ENCODE results near the gene TAF11L9. TPM values are rescaled to one million over a fixed set of nuclear protein-coding genes. Genes with fewer than 3 reads are reported as not detected.
"Not testable (repeated sequence)": the region's sequence is repeated elsewhere in the genome, so short reads cannot be mapped to it uniquely, and the experiment has no call there.

TAF11L9 gene
- total RNA-seq, result not detected
- polyA plus RNA-seq (2013, experiment 1 of 2), result not detected
- not detected for polyA plus RNA-seq (2013, experiment 2 of 2)
- 0 reads per million in 172 experiments for total RNA-seq

- H3K27ac Mint-ChIP-seq; H3K4me3 Mint-ChIP-seq; DNase-seq; H3K27me3 ChIP-seq (ENCODE audit: control insufficient read depth in 1 of 2, insufficient read depth in 2 of 2, low read length in 2 of 2); ATAC-seq (ENCODE audit: poor library complexity); CTCF ChIA-PET; H3K27ac ChIP-seq (ENCODE audit: low read depth in 1 of 2, low read length in 2 of 2); POLR2A ChIA-PET; H3K4me3 ChIP-seq (ENCODE audit: low read length); intact Hi-C loops (cut with DNase I, micrococcal nuclease); H3K4me1 ChIP-seq (ENCODE audit: insufficient read depth, low read length); H3K36me3 Mint-ChIP-seq (ENCODE audit: low read depth); H3K36me3 ChIP-seq (ENCODE audit: insufficient read depth, low read length); H3K4me1 Mint-ChIP-seq (ENCODE audit: low read depth); H3K9me3 ChIP-seq (ENCODE audit: control insufficient read depth in 1 of 2, insufficient read depth in 1 of 2, low read length in 2 of 2); H3K27me3 Mint-ChIP-seq; H3K9me3 Mint-ChIP-seq: not testable (repeated sequence)
Measured at GRCh38 chr5:17594255-17594654, at the start of gene TAF11L9. TSS of gene TAF11L9 (minus strand) at chr5:17594394.

GRCh38 chr5:17634160-17634559 lies 40.0 kb upstream of the TAF11L9 start, which contains the start of gene TAF11L14:
TSS of gene TAF11L14 (plus strand) at chr5:17634460.
- no peaks in the 10 kb centered on the region for H3K9me3 Mint-ChIP-seq
- no peaks in the 10 kb centered on the region for H3K4me1 ChIP-seq (ENCODE audit: insufficient read depth, low read length)
- POLR2A ChIA-PET, result no interaction called here
- H3K9me3 ChIP-seq (ENCODE audit: control insufficient read depth in 1 of 2, insufficient read depth in 1 of 2, low read length in 2 of 2), result no peaks in the 10 kb centered on the region
- H3K4me3 Mint-ChIP-seq, result no peak within 1 kb of the TSS
- CTCF ChIA-PET, result no interaction called here
- DNase-seq (no peak), ATAC-seq (ENCODE audit: poor library complexity) (no peak)
- no peaks in the 10 kb centered on the region for H3K27me3 ChIP-seq (ENCODE audit: control insufficient read depth in 1 of 2, insufficient read depth in 2 of 2, low read length in 2 of 2)
- no peaks in the 10 kb centered on the region for H3K36me3 ChIP-seq (ENCODE audit: insufficient read depth, low read length)
- H3K27me3 Mint-ChIP-seq, result no peaks in the 10 kb centered on the region
- no peak within 1 kb of the TSS for H3K27ac ChIP-seq (ENCODE audit: low read depth in 1 of 2, low read length in 2 of 2)
- no peak within 1 kb of the TSS for H3K4me3 ChIP-seq (ENCODE audit: low read length)
- no peaks in the 10 kb centered on the region for H3K36me3 Mint-ChIP-seq (ENCODE audit: low read depth)
- intact Hi-C loops (cut with DNase I, micrococcal nuclease), result no loop called here
- no peak for TF ChIP-seq CTCF (IDR thresholded peaks at IDR 0.05)
- no peaks in the 10 kb centered on the region for H3K4me1 Mint-ChIP-seq (ENCODE audit: low read depth)
- H3K27ac Mint-ChIP-seq, result no peak within 1 kb of the TSS

- not testable (repeated sequence) for ATAC-seq (ENCODE audit: poor library complexity); H3K27me3 Mint-ChIP-seq
Measured at GRCh38 chr5:17631788-17632187, 37.6 kb upstream of the TAF11L9 start, which contains the start of gene TAF11L13. TSS of gene TAF11L13 (plus strand) at chr5:17632088.

GRCh38 chr5:17625686-17626085 lies 31.5 kb upstream of the TAF11L9 start:
- no peaks in the 10 kb centered on the region for H3K4me1 Mint-ChIP-seq (ENCODE audit: low read depth)
- Histone ChIP-seq H3K4me1 (ENCODE audit: insufficient read depth, low read length) (no peaks in the 10 kb centered on the region), H3K27me3 (ENCODE audit: control insufficient read depth in 1 of 2, insufficient read depth in 2 of 2, low read length in 2 of 2) (no peaks in the 10 kb centered on the region), H3K36me3 (ENCODE audit: insufficient read depth, low read length) (no peaks in the 10 kb centered on the region), H3K9me3 (ENCODE audit: control insufficient read depth in 1 of 2, insufficient read depth in 1 of 2, low read length in 2 of 2) (peaks cover 0 to 16% of the 10 kb centered on the region in 2 experiments), H3K27ac (ENCODE audit: low read depth in 1 of 2, low read length in 2 of 2) (no peak overlapping the region), H3K4me3 (ENCODE audit: low read length) (no peak overlapping the region)
- H3K27me3 Mint-ChIP-seq, result no peaks in the 10 kb centered on the region
- H3K36me3 Mint-ChIP-seq (ENCODE audit: low read depth), result no peaks in the 10 kb centered on the region
- ChIA-PET CTCF (no interaction called here), POLR2A (no interaction called here)
- no peak for TF ChIP-seq CTCF (IDR thresholded peaks at IDR 0.05)
- no peak overlapping the region for H3K4me3 Mint-ChIP-seq
- ATAC-seq (ENCODE audit: poor library complexity), result no peak
- intact Hi-C loops (cut with DNase I, micrococcal nuclease), result no loop called here
- H3K27ac Mint-ChIP-seq, result no peak overlapping the region
- DNase-seq, result no peak
- no peaks in the 10 kb centered on the region for H3K9me3 Mint-ChIP-seq

More at GRCh38 chr5:17631788-17632187, 37.6 kb upstream of the TAF11L9 start, which contains the start of gene TAF11L13:
- H3K27ac Mint-ChIP-seq; H3K4me3 ChIP-seq (ENCODE audit: low read length); H3K9me3 Mint-ChIP-seq; CTCF ChIA-PET; H3K4me1 ChIP-seq (ENCODE audit: insufficient read depth, low read length); H3K36me3 Mint-ChIP-seq (ENCODE audit: low read depth); H3K36me3 ChIP-seq (ENCODE audit: insufficient read depth, low read length); DNase-seq; H3K27ac ChIP-seq (ENCODE audit: low read depth in 1 of 2, low read length in 2 of 2); POLR2A ChIA-PET; intact Hi-C loops (cut with DNase I, micrococcal nuclease); H3K4me1 Mint-ChIP-seq (ENCODE audit: low read depth); H3K4me3 Mint-ChIP-seq; H3K9me3 ChIP-seq (ENCODE audit: control insufficient read depth in 1 of 2, insufficient read depth in 1 of 2, low read length in 2 of 2); H3K27me3 ChIP-seq (ENCODE audit: control insufficient read depth in 1 of 2, insufficient read depth in 2 of 2, low read length in 2 of 2): not testable (repeated sequence)
